A673 (cell line): ENCODE results near the gene C5orf15. TPM values are rescaled to one million over a fixed set of nuclear protein-coding genes. Genes with fewer than 3 reads are reported as not detected.

Experiments
- BruUV-seq: library from RNA; stranded (reverse); fragments of 400-500 nt; replicated peaks from 2 replicates; lab custom pipeline; 2021; lab: Mats Ljungman, UMichigan
- CTCF ChIA-PET: fragments of 300-600 bp; sonication (Branson Sonifier 250); formaldehyde crosslinking; loops from one replicate; lab custom pipeline; 2022; ENCODE audit warnings: antibody characterized with exemption; lab: Charles Lee
- POLR2A ChIA-PET: fragments of 300-600 bp; sonication (Branson Sonifier 250); formaldehyde crosslinking; loops from one replicate; lab custom pipeline; 2022; ENCODE audit warnings: antibody characterized with exemption; ENCODE audit not compliant: low non-redundant PET; lab: Charles Lee
- DNase-seq: peaks from one replicate; pipeline ENCODE4 v3.0.0-alpha.2; 2015; ENCODE audit warnings: low spot score
- H3K27ac ChIP-seq: fragments of 200-600 bp; sonication (generic); 2 replicates; pipeline ENCODE4 v1.5.1; 2016; ENCODE audit warnings: mixed run types, low read depth, mild to moderate bottlenecking, mixed read lengths, antibody characterized with exemption, low read length; ENCODE audit not compliant: poor library complexity, severe bottlenecking
- H3K27me3 ChIP-seq: fragments of 200-600 bp; sonication (generic); replicated peaks from 2 replicates; pipeline ENCODE4 v1.6.1; 2017; ENCODE audit warnings: mixed run types, low read depth, mild to moderate bottlenecking, mixed read lengths, antibody characterized with exemption, low read length; ENCODE audit not compliant: insufficient read depth, poor library complexity
- H3K36me3 ChIP-seq: fragments of 200-600 bp; sonication (generic); 2 replicates; pipeline ENCODE4 v1.6.1; 2016; ENCODE audit warnings: mixed run types, mild to moderate bottlenecking, mixed read lengths, antibody characterized with exemption, low read length; ENCODE audit not compliant: insufficient read depth, poor library complexity, severe bottlenecking
- H3K4me1 ChIP-seq: fragments of 200-600 bp; sonication (generic); 2 replicates; pipeline ENCODE4 v1.6.1; 2017; ENCODE audit warnings: mixed run types, mild to moderate bottlenecking, mixed read lengths, antibody characterized with exemption, low read length; ENCODE audit not compliant: insufficient read depth, poor library complexity, severe bottlenecking
- H3K4me3 ChIP-seq: fragments of 200-600 bp; sonication (generic); 2 replicates; pipeline ENCODE4 v1.5.1; 2016; ENCODE audit warnings: low read depth, mixed run types, mild to moderate bottlenecking, mixed read lengths, low read length; ENCODE audit not compliant: poor library complexity, severe bottlenecking
- H3K9me3 ChIP-seq: fragments of 200-600 bp; sonication (generic); 2 replicates; pipeline ENCODE4 v1.6.1; 2016; ENCODE audit warnings: mixed run types, low read depth, mild to moderate bottlenecking, mixed read lengths, antibody characterized with exemption, low read length; ENCODE audit not compliant: poor library complexity, severe bottlenecking
- CTCF ChIP-seq: fragments of 300-800, 200-600 bp; sonication (generic); conservative IDR thresholded peaks from 2 replicates; pipeline ENCODE4 v1.5.1; 2017; ENCODE audit warnings: low read depth, mild to moderate bottlenecking, antibody characterized with exemption, low read length, moderate library complexity, mixed read lengths
- EZH2 ChIP-seq: fragments of 200-600 bp; sonication (generic); IDR thresholded peaks from 2 replicates; pipeline ENCODE4 v1.6.1; 2017; ENCODE audit warnings: borderline replicate concordance, low read depth, mild to moderate bottlenecking, mixed read lengths, antibody characterized with exemption, low read length; ENCODE audit not compliant: poor library complexity, severe bottlenecking
- intact Hi-C: fragments of 100-400 bp; cut with micrococcal nuclease; formaldehyde crosslinking; loops from one replicate; pipeline ENCODE4 v1.10.0; 2022; ENCODE audit not compliant: unreplicated experiment
- total RNA-seq: library from RNA; stranded (reverse); gene quantifications from 2 replicates; pipeline ENCODE4 v1.2.3, GENCODE V29; 2021

The C5orf15 gene
- total RNA-seq, 1 experiment from 2014 or later: 40.8 TPM

GRCh38 chr5:133930813-133931090 lies 37.7 kb downstream of the C5orf15 start:
- POLR2A ChIA-PET: no interaction called here
- intact Hi-C loops: no loop called here

GRCh38 chr5:133930061-133930812 lies 38.2 kb downstream of the C5orf15 start:
- POLR2A ChIA-PET: no interaction called here
- CTCF ChIA-PET: no interaction called here
- no peak overlapping the region for H3K27ac ChIP-seq
- no peak for DNase-seq
- no peaks in the 10 kb centered on the region for H3K36me3 ChIP-seq
- H3K9me3 ChIP-seq: no peaks in the 10 kb centered on the region
- no TSS peak for BruUV-seq
- no peaks in the 10 kb centered on the region for H3K27me3 ChIP-seq
- peaks cover 25% of the 10 kb centered on the region for H3K4me1 ChIP-seq
- TF ChIP-seq EZH2: no peak
- no peak for TF ChIP-seq CTCF
- H3K4me3 ChIP-seq: no peak overlapping the region
- intact Hi-C loops: no loop called here

More at GRCh38 chr5:133930813-133931090, 37.7 kb downstream of the C5orf15 start:
- no TSS peak for BruUV-seq
- no peaks in the 10 kb centered on the region for H3K27me3 ChIP-seq
- no peak overlapping the region for H3K4me3 ChIP-seq
- CTCF ChIA-PET: no interaction called here
- no peak overlapping the region for H3K27ac ChIP-seq
- DNase-seq: no peak
- TF ChIP-seq CTCF (no peak), EZH2 (no peak)
- no peaks in the 10 kb centered on the region for H3K9me3 ChIP-seq
- H3K36me3 ChIP-seq: no peaks in the 10 kb centered on the region
- peaks cover 27% of the 10 kb centered on the region for H3K4me1 ChIP-seq

- Histone ChIP-seq H3K27ac (no peak overlapping the region), H3K36me3 (no peaks in the 10 kb centered on the region), H3K27me3 (no peaks in the 10 kb centered on the region), H3K4me3 (no peak overlapping the region), H3K9me3 (no peaks in the 10 kb centered on the region), H3K4me1 (peaks cover 29% of the 10 kb centered on the region)
- ChIA-PET CTCF (no interaction called here), POLR2A (no interaction called here)
- intact Hi-C loops: no loop called here
- DNase-seq: no peak
- TF ChIP-seq EZH2 (no peak), CTCF (no peak)
- BruUV-seq: no TSS peak
Measured at GRCh38 chr5:133928587-133929393, 39.6 kb downstream of the C5orf15 start.
